Stimulated activated CD8-positive, alpha-beta memory T cell treated with anti-CD3 and anti-CD28 coated beads, Interleukin-4, amount 100 ng/mL, for 24 hours (primary cell): ENCODE measurements around the gene SNX15.

Experiments used
- DNase-seq: peaks from one replicate; pipeline ENCODE4 v3.0.0-alpha.2; 2020; ENCODE audit warnings: low read depth

SNX15 gene

GRCh38 chr11:65084598-65085375, 57.5 kb downstream of the SNX15 start:
- DNase-seq = no peak

DNA sequence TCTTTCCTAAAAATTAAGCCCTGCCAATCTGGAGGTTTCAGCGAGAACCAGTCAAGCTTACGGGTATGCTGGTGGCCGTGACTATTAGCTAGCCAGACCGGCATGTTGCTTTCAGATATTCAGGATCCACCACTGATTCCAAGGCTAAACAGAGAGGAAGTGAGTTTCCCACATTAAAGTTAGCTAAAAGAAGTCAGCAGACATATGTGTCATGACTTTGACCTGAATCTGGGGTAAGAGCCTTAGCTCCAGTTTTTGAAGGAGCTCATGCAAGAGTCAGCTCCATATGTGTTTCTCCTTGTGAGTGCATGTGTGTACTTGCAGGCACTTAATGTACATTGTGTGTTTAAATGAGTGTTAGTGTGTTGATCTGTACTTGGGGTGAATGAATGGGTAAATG, 58.2 kb downstream of the SNX15 start:
- DNase-seq = no peak

GRCh38 chr11:65086809-65087208, 59.6 kb downstream of the SNX15 start:
- DNase-seq = no peak

- DNase-seq = no peak
Observed at GRCh38 chr11:65087216-65087615, 60.0 kb downstream of the SNX15 start.

DNA sequence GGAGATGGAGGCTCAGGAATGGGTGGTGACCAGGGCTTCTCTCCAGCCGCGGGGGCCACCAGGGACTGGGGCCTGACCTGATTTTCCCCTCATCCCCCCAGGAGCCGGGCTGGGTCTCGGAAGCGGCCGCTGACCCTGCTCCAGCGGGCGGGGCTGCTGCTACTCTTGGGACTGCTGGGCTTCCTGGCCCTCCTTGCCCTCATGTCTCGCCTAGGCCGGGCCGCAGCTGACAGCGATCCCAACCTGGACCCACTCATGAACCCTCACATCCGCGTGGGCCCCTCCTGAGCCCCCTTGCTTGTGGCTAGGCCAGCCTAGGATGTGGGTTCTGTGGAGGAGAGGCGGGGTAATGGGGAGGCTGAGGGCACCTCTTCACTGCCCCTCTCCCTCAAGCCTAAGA, 60.6 kb downstream of the SNX15 start:
- DNase-seq = no peak

DNA sequence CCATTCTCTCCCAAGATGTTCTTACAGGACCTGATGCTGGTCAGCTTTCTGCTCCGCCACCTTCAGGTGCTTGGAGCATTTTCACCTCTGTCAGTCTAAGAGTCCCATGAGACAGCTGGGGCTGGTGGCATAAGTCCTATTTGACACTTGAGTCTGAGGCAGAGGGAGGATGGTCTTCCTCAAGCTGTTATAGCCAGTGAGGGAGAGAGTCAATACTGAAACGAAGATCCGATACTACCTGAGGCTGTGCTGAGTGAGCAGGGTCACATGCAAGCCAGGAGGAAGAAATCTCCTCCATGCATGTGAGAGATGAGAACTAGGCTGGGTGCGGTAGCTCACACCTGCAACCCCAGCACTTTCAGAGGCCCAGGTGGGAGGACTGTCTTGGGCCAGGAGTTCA, 62.4 kb downstream of the SNX15 start:
- DNase-seq = no peak
